ENCODE measurements around the gene DGKQ. TPM values are rescaled to one million over a fixed set of nuclear protein-coding genes. Genes with fewer than 3 reads are reported as not detected.

DGKQ gene
- total and polyA plus RNA-seq, 2 of the 8 experiments (the other 6 are each of a cell fraction or from before 2014, with no cell fraction given), result 7.3 to 9.7 TPM

DNA sequence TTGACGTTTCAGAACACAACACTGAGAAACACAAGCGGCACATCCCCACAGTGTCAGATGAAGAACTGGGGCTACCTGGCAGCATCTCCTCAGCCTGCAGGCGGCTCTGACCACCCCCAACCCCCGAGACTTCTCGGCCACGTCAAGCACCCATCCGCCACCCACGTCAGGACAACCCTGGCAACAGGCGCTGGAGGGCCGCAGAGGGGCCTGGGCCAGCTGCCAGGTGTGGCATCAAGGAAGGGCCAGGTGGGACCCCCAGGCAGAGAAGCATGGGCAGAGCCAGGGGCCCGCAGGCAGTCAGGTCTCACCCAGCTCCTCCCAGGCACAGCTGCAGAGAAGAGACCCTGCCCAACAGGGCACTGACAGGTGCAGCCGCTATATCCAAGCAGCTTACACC lies 63.5 kb downstream of the DGKQ start:
- H3K4ac ChIP-seq (replicated peaks; ENCODE audit: insufficient read length, low read depth, low read length), result no peak overlapping the region
- peaks cover 0 to 10% of the 10 kb centered on the region in 2 experiments; a peak in 1 of 4 replicates for H3K9me3 ChIP-seq (ENCODE audit: insufficient read depth in 2 of 2, low read depth in 1 of 2, low read length in 1 of 2)
- H2BK5ac ChIP-seq (ENCODE audit: low read depth, low read length), result no peak overlapping the region
- no peak for FAIRE-seq
- no peak overlapping the region for H3K14ac ChIP-seq (ENCODE audit: insufficient read length)
- no peak overlapping the region for H3K4me3 ChIP-seq (ENCODE audit: extremely low read depth in 1 of 4, insufficient read depth in 2 of 4, low read depth in 3 of 4, low read length in 4 of 4)
- POLR2A ChIA-PET (ENCODE audit: partially characterized antibody), result no interaction called here
- H3K4me1 ChIP-seq (replicated peaks in 1 of 4; ENCODE audit: control insufficient read depth in 3 of 4, insufficient read depth in 4 of 4, low read length in 3 of 4), result no peaks in the 10 kb centered on the region
- peaks cover 8% of the 10 kb centered on the region; the same call in 1 of the 2 replicates for H3K79me1 ChIP-seq (ENCODE audit: low read depth, low read length)
- no peak for DNase-seq (ENCODE audit: low read depth in 1 of 2, low spot score in 2 of 2)
- H3K36me3 ChIP-seq (ENCODE audit: control insufficient read depth in 2 of 4, insufficient read depth in 4 of 4, low read length in 3 of 4), result peaks cover 0 to 8% (median 3%) of the 10 kb centered on the region in 4 experiments; a peak in 3 of 8 replicates
- no peak overlapping the region for H2AK5ac ChIP-seq (ENCODE audit: low read depth, low read length)
- H4K20me1 ChIP-seq (replicated peaks in 1 of 2; ENCODE audit: control insufficient read depth in 1 of 2, insufficient read depth in 2 of 2, low read length in 2 of 2), result peaks cover 3 to 7% of the 10 kb centered on the region in 2 experiments
- no peak overlapping the region for H2BK20ac ChIP-seq (ENCODE audit: low read length)
- H2BK15ac ChIP-seq (ENCODE audit: low read length), result no peak overlapping the region
- H3K23me2 ChIP-seq (ENCODE audit: low read depth, low read length), result no peaks in the 10 kb centered on the region
- H3K9ac ChIP-seq (replicated peaks in 1 of 4; ENCODE audit: extremely low read depth in 1 of 4, low read depth in 3 of 4, low read length in 3 of 4), result no peak overlapping the region
- H3K56ac ChIP-seq (replicated peaks; ENCODE audit: insufficient read length, low read depth, low read length), result no peak overlapping the region
- no peak overlapping the region for H2AFZ ChIP-seq (ENCODE audit: low read length)
- no peak overlapping the region for H4K91ac ChIP-seq (replicated peaks; ENCODE audit: insufficient read length, low read length)
- H3K18ac ChIP-seq (ENCODE audit: extremely low read depth, low read length), result no peak overlapping the region
- H4K8ac ChIP-seq (ENCODE audit: extremely low read depth, insufficient read depth, low read length), result no peak overlapping the region
- H3K27ac ChIP-seq (ENCODE audit: low read depth, low read length), result no peak overlapping the region
- H4K5ac ChIP-seq (ENCODE audit: insufficient read length, low read depth, low read length), result no peak overlapping the region
- H3K23ac ChIP-seq (ENCODE audit: insufficient read length), result no peak overlapping the region
- no peak overlapping the region for H2BK12ac ChIP-seq (ENCODE audit: low read depth, low read length)
- CTCF ChIA-PET (ENCODE audit: partially characterized antibody), result interaction anchor here (0.7 to 1.1 kb wide), 5 partner anchors 9 to 61 kb away, joined by 3 to 6 read pairs (median 4); no protein-coding TSS in a partner anchor
- H3K27me3 ChIP-seq (replicated peaks in 1 of 4; ENCODE audit: control insufficient read depth in 3 of 4, extremely low read depth in 1 of 4, insufficient read depth in 3 of 4, low read length in 3 of 4), result no peaks in the 10 kb centered on the region; a peak in 1 of 7 replicates
- WGBS, 2 experiments (ENCODE audit: extremely low coverage in 1 of 2, insufficient coverage in 1 of 2, insufficient read length in 1 of 2, insufficient replicate concordance in 2 of 2, low coverage in 1 of 2, low lambda C conversion rate in 2 of 2, missing lambda C conversion rate in 1 of 2), result 82% methylated on average over 11 of the region's 12 CpGs; no CpG with 5 or more reads in 1 of the 2 experiments
- no peak overlapping the region for H3K4me2 ChIP-seq (ENCODE audit: insufficient read depth in 1 of 2, low read depth in 2 of 2, low read length in 2 of 2)
- no peak overlapping the region for H2BK120ac ChIP-seq (replicated peaks; ENCODE audit: low read depth, low read length)
- H3K79me2 ChIP-seq (ENCODE audit: control insufficient read depth in 1 of 2, insufficient read depth in 2 of 2, low read length in 2 of 2), result peaks cover 2 to 6% of the 10 kb centered on the region in 2 experiments; a peak in 2 of 4 replicates
- TF ChIP-seq TBP (IDR thresholded peaks at IDR 0.05; ENCODE audit: low read depth, low read length) (no peak), FOSL1 (IDR thresholded peaks at IDR 0.05; ENCODE audit: insufficient read depth, low read depth, low read length) (no peak), TAF1 (IDR thresholded peaks at IDR 0.05; ENCODE audit: low read depth, low read length) (no peak), HDAC2 (IDR thresholded peaks at IDR 0.05; ENCODE audit: borderline replicate concordance in 1 of 2, low read depth in 2 of 2, low read length in 2 of 2) (no peak), SIN3A (conservative IDR thresholded peaks at IDR 0.05 in 1 of 2, IDR thresholded peaks at IDR 0.05 in 1 of 2; ENCODE audit: low read depth in 1 of 2, low read length in 2 of 2) (no peak), SP1 (IDR thresholded peaks at IDR 0.05; ENCODE audit: low read depth, low read length) (no peak), TCF12 (IDR thresholded peaks at IDR 0.05; ENCODE audit: low read depth, low read length) (no peak), EZH2 (IDR thresholded peaks at IDR 0.05; ENCODE audit: low read depth, low read length, severe bottlenecking) (no peak), BCL11A (IDR thresholded peaks at IDR 0.05; ENCODE audit: low read depth in 2 of 2, low read length in 2 of 2) (no peak), KDM1A (IDR thresholded peaks at IDR 0.05; ENCODE audit: borderline replicate concordance, low read length) (no peak), RAD21 (IDR thresholded peaks at IDR 0.05 in 1 of 2, conservative IDR thresholded peaks at IDR 0.05 in 1 of 2; ENCODE audit: low read depth in 2 of 2, low read length in 2 of 2) (no peak), ASH2L (IDR thresholded peaks at IDR 0.05; ENCODE audit: low read length) (no peak)
- TF ChIP-seq, protein P1, sequence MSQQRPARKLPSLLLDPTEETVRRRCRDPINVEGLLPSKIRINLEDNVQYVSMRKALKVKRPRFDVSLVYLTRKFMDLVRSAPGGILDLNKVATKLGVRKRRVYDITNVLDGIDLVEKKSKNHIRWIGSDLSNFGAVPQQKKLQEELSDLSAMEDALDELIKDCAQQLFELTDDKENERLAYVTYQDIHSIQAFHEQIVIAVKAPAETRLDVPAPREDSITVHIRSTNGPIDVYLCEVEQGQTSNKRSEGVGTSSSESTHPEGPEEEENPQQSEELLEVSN (IDR thresholded peaks at IDR 0.05), result no peak

Measured in H1 (cell line).